ENCODE data around the gene DHRS12.

Gene DHRS12

GRCh38 chr13:51770681-51771417, 33.1 kb downstream of the DHRS12 start:
- DNase-seq, result no peak
- Histone ChIP-seq H3K4me1 (no peaks in the 10 kb centered on the region), H3K9me3 (no peaks in the 10 kb centered on the region), H3K4me3 (ENCODE audit: low read depth, low read length) (no peak overlapping the region), H3K27me3 (no peaks in the 10 kb centered on the region), H3K36me3 (no peaks in the 10 kb centered on the region)
- TF ChIP-seq, protein P1, sequence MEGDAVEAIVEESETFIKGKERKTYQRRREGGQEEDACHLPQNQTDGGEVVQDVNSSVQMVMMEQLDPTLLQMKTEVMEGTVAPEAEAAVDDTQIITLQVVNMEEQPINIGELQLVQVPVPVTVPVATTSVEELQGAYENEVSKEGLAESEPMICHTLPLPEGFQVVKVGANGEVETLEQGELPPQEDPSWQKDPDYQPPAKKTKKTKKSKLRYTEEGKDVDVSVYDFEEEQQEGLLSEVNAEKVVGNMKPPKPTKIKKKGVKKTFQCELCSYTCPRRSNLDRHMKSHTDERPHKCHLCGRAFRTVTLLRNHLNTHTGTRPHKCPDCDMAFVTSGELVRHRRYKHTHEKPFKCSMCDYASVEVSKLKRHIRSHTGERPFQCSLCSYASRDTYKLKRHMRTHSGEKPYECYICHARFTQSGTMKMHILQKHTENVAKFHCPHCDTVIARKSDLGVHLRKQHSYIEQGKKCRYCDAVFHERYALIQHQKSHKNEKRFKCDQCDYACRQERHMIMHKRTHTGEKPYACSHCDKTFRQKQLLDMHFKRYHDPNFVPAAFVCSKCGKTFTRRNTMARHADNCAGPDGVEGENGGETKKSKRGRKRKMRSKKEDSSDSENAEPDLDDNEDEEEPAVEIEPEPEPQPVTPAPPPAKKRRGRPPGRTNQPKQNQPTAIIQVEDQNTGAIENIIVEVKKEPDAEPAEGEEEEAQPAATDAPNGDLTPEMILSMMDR (IDR thresholded peaks at IDR 0.05; ENCODE audit: low read depth, low read length), result no peak

GRCh38 chr13:51770160-51770559, 33.8 kb downstream of the DHRS12 start:
- Histone ChIP-seq H3K4me1 (no peaks in the 10 kb centered on the region; the same call in 1 of the 2 replicates), H3K4me3 (ENCODE audit: low read depth, low read length) (no peak overlapping the region), H3K9me3 (no peaks in the 10 kb centered on the region), H3K36me3 (no peaks in the 10 kb centered on the region), H3K27me3 (no peaks in the 10 kb centered on the region)
- DNase-seq, result no peak
- TF ChIP-seq, protein P1 (IDR thresholded peaks at IDR 0.05; ENCODE audit: low read depth, low read length), result no peak

DNA sequence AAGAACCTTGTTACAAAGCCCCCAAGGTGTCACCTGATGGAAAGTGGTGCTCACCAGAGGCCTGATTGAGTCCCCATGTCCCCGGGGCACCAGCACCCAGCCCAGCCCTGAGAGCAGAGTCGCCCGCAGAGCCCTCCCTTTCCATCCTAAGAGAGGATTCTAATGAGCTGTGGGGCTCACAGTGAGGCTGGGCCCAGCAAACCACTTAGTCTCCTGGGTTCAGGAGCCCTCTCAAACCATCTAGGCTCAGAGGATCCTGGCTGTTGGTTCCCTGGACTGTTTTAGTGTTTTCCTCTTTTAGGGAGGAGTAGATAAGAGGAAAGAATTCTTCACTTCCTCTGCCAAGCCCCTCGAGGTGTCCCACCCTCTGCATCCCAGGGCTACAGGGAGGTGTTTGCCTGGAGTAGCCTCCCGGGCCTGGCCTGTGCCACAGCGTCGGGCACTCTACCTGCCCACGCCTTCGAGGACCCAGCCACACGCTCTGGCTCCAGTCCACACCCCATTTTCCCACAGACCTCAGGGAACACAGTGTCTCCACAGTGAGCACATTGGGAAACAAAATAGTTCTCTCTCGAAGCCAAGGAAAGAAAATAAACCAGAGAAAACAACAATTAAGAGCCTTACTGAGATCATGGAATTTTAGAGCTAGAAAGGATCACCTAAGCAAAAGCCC, 34.4 kb downstream of the DHRS12 start:
- no peaks in the 10 kb centered on the region for H3K36me3 ChIP-seq
- DNase-seq, result no peak
- H3K4me1 ChIP-seq, result peaks cover 4% of the 10 kb centered on the region
- H3K4me3 ChIP-seq (ENCODE audit: low read depth, low read length), result no peak overlapping the region
- H3K9me3 ChIP-seq, result no peaks in the 10 kb centered on the region
- TF ChIP-seq, protein P1 (IDR thresholded peaks at IDR 0.05; ENCODE audit: low read depth, low read length), result no peak
- no peaks in the 10 kb centered on the region for H3K27me3 ChIP-seq

GRCh38 chr13:51768976-51769375, 35.0 kb downstream of the DHRS12 start:
- no peaks in the 10 kb centered on the region for H3K36me3 ChIP-seq
- H3K9me3 ChIP-seq, result no peaks in the 10 kb centered on the region
- DNase-seq, result no peak
- TF ChIP-seq, protein P1 (IDR thresholded peaks at IDR 0.05; ENCODE audit: low read depth, low read length), result no peak
- H3K4me3 ChIP-seq (ENCODE audit: low read depth, low read length), result no peak overlapping the region
- H3K27me3 ChIP-seq, result no peaks in the 10 kb centered on the region
- peaks cover 10% of the 10 kb centered on the region for H3K4me1 ChIP-seq

GRCh38 chr13:51768378-51768921, 35.5 kb downstream of the DHRS12 start:
- H3K27me3 ChIP-seq, result no peaks in the 10 kb centered on the region
- DNase-seq, result no peak
- TF ChIP-seq, protein P1 (IDR thresholded peaks at IDR 0.05; ENCODE audit: low read depth, low read length), result no peak; the same call in 1 of the 2 replicates

DNA sequence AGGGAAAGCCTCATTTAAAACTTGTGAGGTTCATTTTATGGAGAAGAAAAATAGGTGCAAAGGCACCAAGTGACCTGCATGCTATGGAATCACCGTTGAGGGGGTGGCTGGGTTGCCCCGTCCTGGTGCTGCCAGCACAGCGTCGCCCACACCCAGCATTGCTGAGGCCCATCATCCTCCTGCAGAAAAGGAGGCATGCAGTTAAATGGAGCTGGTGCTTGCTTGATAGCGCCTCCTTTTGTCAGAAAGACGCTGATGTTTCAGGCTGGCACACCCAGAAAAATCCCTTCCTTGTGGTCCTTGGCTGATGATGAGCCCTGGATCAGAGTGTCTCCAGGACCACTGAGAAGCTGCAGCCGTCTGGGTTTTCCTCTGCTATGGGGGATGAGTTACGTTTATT, 36.9 kb downstream of the DHRS12 start:
- Histone ChIP-seq H3K27me3 (no peaks in the 10 kb centered on the region), H3K4me1 (peaks cover 11% of the 10 kb centered on the region), H3K9me3 (no peaks in the 10 kb centered on the region), H3K36me3 (no peaks in the 10 kb centered on the region), H3K4me3 (ENCODE audit: low read depth, low read length) (no peak overlapping the region)
- no peak for DNase-seq
- TF ChIP-seq, protein P1 (IDR thresholded peaks at IDR 0.05; ENCODE audit: low read depth, low read length), result peak; percentile 11; the same call in 1 of the 2 replicates

More at GRCh38 chr13:51768378-51768921, 35.5 kb downstream of the DHRS12 start:
- Histone ChIP-seq H3K9me3 (no peaks in the 10 kb centered on the region), H3K4me1 (peaks cover 11% of the 10 kb centered on the region), H3K4me3 (ENCODE audit: low read depth, low read length) (no peak overlapping the region), H3K36me3 (no peaks in the 10 kb centered on the region)

Data from BE2C (cell line).